HepG2 (cell line): ENCODE measurements around the gene TP73. TPM values are rescaled to one million over a fixed set of nuclear protein-coding genes. Genes with fewer than 3 reads are reported as not detected.

Source experiments
- DPF2 ChIP-seq: sonication (generic); formaldehyde crosslinking; IDR thresholded peaks from 2 replicates; pipeline ENCODE4 v1.4.0; 2020; ENCODE audit warnings: mild to moderate bottlenecking, low read depth, missing genetic modification reagents, borderline replicate concordance
- ERF ChIP-seq: IDR thresholded peaks from 2 replicates; pipeline ENCODE4 v1.6.1; 2018; ENCODE audit warnings: missing biosample characterization, missing genetic modification reagents
- FOXJ3 ChIP-seq: sonication (generic); formaldehyde crosslinking; IDR thresholded peaks from 2 replicates; pipeline ENCODE4 v1.4.0; 2020; ENCODE audit warnings: missing genetic modification reagents, mild to moderate bottlenecking, borderline replicate concordance
- JUND ChIP-seq: sonication (generic); formaldehyde crosslinking; IDR thresholded peaks from 2 replicates; pipeline ENCODE4 v1.8.0; 2022; ENCODE audit warnings: mild to moderate bottlenecking, missing genetic modification reagents
- MIXL1 ChIP-seq: IDR thresholded peaks from 2 replicates; pipeline ENCODE4 v1.6.1; 2016
- NCOA5 ChIP-seq: sonication (generic); formaldehyde crosslinking; IDR thresholded peaks from 2 replicates; pipeline ENCODE4 v1.4.0; 2020; ENCODE audit warnings: missing genetic modification reagents
- NFKB2 ChIP-seq: sonication (generic); formaldehyde crosslinking; IDR thresholded peaks from 2 replicates; pipeline ENCODE4 v1.4.0; 2020; ENCODE audit warnings: missing genetic modification reagents, borderline replicate concordance
- NR1H2 ChIP-seq: sonication (generic); formaldehyde crosslinking; IDR thresholded peaks from 2 replicates; pipeline ENCODE4 v1.8.1; 2022; ENCODE audit warnings: low read depth, missing genetic modification reagents, borderline replicate concordance
- RXRA ChIP-seq: sonication (generic); formaldehyde crosslinking; IDR thresholded peaks from 2 replicates; pipeline ENCODE4 v1.5.1; 2020; ENCODE audit warnings: missing genetic modification reagents
- STAG1 ChIP-seq: sonication (generic); formaldehyde crosslinking; IDR thresholded peaks from 2 replicates; pipeline ENCODE4 v1.4.0; 2020; ENCODE audit warnings: missing genetic modification reagents
- TSC22D2 ChIP-seq: sonication (generic); formaldehyde crosslinking; IDR thresholded peaks from 2 replicates; pipeline ENCODE4 v1.5.1; 2020; ENCODE audit warnings: missing genetic modification reagents, mild to moderate bottlenecking, borderline replicate concordance
- ZKSCAN5 ChIP-seq: sonication (generic); formaldehyde crosslinking; IDR thresholded peaks from 2 replicates; pipeline ENCODE4 v1.5.1; 2020; ENCODE audit warnings: mild to moderate bottlenecking, missing genetic modification reagents
- ZNF136 ChIP-seq: sonication (generic); formaldehyde crosslinking; IDR thresholded peaks from 2 replicates; pipeline ENCODE4 v1.8.1; 2022; ENCODE audit warnings: low read depth, mild to moderate bottlenecking, moderate library complexity, missing genetic modification reagents
- ZNF337 ChIP-seq: sonication (generic); formaldehyde crosslinking; IDR thresholded peaks from 2 replicates; pipeline ENCODE4 v1.5.1; 2020; ENCODE audit warnings: missing genetic modification reagents, low read depth, mild to moderate bottlenecking, borderline replicate concordance
- ZNF460 ChIP-seq: sonication (generic); formaldehyde crosslinking; IDR thresholded peaks from 2 replicates; pipeline ENCODE4 v1.5.1; 2020; ENCODE audit warnings: missing genetic modification reagents, mild to moderate bottlenecking, borderline replicate concordance
- ZNF746 ChIP-seq: sonication (generic); formaldehyde crosslinking; IDR thresholded peaks from 2 replicates; pipeline ENCODE4 v1.8.0; 2022; ENCODE audit warnings: mild to moderate bottlenecking, missing genetic modification reagents
- ZNF878 ChIP-seq: sonication (generic); formaldehyde crosslinking; IDR thresholded peaks from 2 replicates; pipeline ENCODE4 v1.8.1; 2023; ENCODE audit warnings: mild to moderate bottlenecking, missing genetic modification reagents, moderate library complexity
- polyA plus RNA-seq, 8 experiments: library from polyadenylated mRNA; depleted of rRNA in 3 of 8; stranded (reverse) in 7 of 8; unstranded in 1 of 8; fragments of >200 nt; fragmentation: Illumina TruSeq in 4 of 8; extraction: Trizol in 4 of 8; gene quantifications; 2 replicates each; pipeline versions ENCODE4 v1.2.1 to v1.2.3, GENCODE V29; 2011 to 2016; ENCODE audit warnings: low read depth in 4 of 8, missing spikeins in 1 of 8, mixed read lengths in 1 of 8; ENCODE audit not compliant: insufficient read depth in 1 of 8
- total RNA-seq, 5 experiments: library from RNA; depleted of rRNA; stranded (reverse); fragments of >200 nt; fragmentation: Illumina TruSeq; extraction: Trizol; gene quantifications; 2 replicates each; pipeline ENCODE4 v1.2.3, GENCODE V29; 2016; ENCODE audit warnings: low read depth in 1 of 5
- TF ChIP-seq, protein P1 (sequence below): IDR thresholded peaks from 2 replicates; pipeline ENCODE4 v1.6.1; 2016; ENCODE audit warnings: mild to moderate bottlenecking
- TF ChIP-seq, protein P2 (sequence below): sonication (generic); formaldehyde crosslinking; IDR thresholded peaks from 2 replicates; pipeline ENCODE4 v1.5.1; 2020; ENCODE audit warnings: mild to moderate bottlenecking, missing genetic modification reagents, borderline replicate concordance
- TF ChIP-seq, protein P3 (sequence below): sonication (generic); formaldehyde crosslinking; IDR thresholded peaks from 2 replicates; pipeline ENCODE4 v1.5.0; 2020; ENCODE audit warnings: missing genetic modification reagents
- TF ChIP-seq, protein P4 (sequence below): sonication (generic); formaldehyde crosslinking; IDR thresholded peaks from 2 replicates; pipeline ENCODE4 v1.5.0; 2020; ENCODE audit warnings: missing genetic modification reagents, mild to moderate bottlenecking, borderline replicate concordance
- TF ChIP-seq, protein P5 (sequence below): sonication (generic); formaldehyde crosslinking; IDR thresholded peaks from 2 replicates; pipeline ENCODE4 v1.5.1; 2020; ENCODE audit warnings: missing genetic modification reagents, mild to moderate bottlenecking, borderline replicate concordance

TP73 gene
- total and polyA plus RNA-seq, 2 of the 13 experiments (the other 11 are each of a cell fraction or from before 2014, with no cell fraction given): 0.49 to 1.1 TPM

DNA sequence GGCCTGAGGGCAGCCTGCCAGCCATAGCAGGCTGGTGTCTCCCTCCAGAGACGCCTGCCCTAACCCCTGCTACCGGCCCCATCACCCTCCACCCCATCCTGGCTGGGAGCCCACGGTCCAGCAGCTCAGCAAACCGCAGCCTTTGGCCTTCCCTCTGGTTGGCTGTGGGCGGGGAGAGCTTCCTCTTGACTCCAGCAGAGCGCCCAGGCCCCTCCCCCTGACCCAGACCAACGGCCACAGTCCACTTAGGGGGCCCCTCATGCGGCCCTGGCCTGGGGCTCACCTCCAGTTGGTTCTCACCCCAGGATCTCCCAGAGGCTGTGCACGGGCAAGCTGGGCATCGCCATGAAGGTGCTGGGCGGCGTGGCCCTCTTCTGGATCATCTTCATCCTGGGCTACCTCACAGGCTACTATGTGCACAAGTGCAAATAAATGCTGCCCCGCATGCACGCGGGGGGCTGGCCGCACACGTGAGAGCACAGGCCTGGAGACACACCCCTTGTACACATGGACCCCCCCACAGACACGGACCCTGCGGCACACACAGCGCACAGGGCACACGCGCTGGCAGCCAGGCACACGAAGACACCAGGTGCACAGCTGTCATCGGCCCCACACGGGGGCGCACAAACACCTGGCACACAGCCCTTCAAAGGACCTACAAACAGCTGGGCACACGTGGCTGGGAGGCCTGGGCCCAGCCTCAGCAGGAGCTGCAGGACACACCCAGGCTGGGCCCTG lies 123.3 kb downstream of the TP73 start (continued):
- TF ChIP-seq DPF2 (0 out of 2 replicates have a peak, but pooled peaks have one; percentile 15), ZKSCAN5 (peak; percentile 80), TSC22D2 (CRISPR knock-in tag) (no peak), NR1H2 (CRISPR knock-in tag) (peak; percentile 18; the same call in 1 of the 2 replicates), ZNF337 (CRISPR knock-in tag) (no peak), FOXJ3 (CRISPR knock-in tag) (peak; percentile 70; the same call in 1 of the 2 replicates), ZNF746 (CRISPR knock-in tag) (peak; percentile 63; the same call in 1 of the 2 replicates), RXRA (CRISPR knock-in tag) (peak; percentile 78), MIXL1 (peak; percentile 66; the same call in 1 of the 2 replicates), ZNF136 (CRISPR knock-in tag) (no peak), JUND (CRISPR knock-in tag) (no peak; the same call in none of the 2 replicates), NCOA5 (CRISPR knock-in tag) (peak; percentile 21; the same call in 1 of the 2 replicates), ZNF878 (CRISPR knock-in tag) (0 out of 2 replicates have a peak, but pooled peaks have one; percentile 38), STAG1 (CRISPR knock-in tag) (peak; percentile 53), NFKB2 (CRISPR knock-in tag) (peak; percentile 73; the same call in 1 of the 2 replicates), ZNF460 (CRISPR knock-in tag) (peak; percentile 83; the same call in 1 of the 2 replicates), ERF (peak; percentile 49; the same call in 1 of the 2 replicates)
- TF ChIP-seq, protein P1, sequence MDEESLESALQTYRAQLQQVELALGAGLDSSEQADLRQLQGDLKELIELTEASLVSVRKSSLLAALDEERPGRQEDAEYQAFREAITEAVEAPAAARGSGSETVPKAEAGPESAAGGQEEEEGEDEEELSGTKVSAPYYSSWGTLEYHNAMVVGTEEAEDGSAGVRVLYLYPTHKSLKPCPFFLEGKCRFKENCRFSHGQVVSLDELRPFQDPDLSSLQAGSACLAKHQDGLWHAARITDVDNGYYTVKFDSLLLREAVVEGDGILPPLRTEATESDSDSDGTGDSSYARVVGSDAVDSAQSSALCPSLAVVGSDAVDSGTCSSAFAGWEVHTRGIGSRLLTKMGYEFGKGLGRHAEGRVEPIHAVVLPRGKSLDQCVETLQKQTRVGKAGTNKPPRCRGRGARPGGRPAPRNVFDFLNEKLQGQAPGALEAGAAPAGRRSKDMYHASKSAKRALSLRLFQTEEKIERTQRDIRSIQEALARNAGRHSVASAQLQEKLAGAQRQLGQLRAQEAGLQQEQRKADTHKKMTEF (CRISPR knock-in tag): peak; percentile 72
- TF ChIP-seq, protein P2, sequence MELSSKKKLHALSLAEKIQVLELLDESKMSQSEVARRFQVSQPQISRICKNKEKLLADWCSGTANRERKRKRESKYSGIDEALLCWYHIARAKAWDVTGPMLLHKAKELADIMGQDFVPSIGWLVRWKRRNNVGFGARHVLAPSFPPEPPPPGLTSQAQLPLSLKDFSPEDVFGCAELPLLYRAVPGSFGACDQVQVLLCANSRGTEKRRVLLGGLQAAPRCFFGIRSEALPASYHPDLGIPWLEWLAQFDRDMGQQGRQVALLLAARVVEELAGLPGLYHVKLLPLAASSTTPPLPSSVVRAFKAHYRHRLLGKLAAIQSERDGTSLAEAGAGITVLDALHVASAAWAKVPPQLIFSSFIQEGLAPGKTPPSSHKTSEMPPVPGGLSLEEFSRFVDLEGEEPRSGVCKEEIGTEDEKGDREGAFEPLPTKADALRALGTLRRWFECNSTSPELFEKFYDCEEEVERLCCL (CRISPR knock-in tag): no peak
- TF ChIP-seq, protein P3, sequence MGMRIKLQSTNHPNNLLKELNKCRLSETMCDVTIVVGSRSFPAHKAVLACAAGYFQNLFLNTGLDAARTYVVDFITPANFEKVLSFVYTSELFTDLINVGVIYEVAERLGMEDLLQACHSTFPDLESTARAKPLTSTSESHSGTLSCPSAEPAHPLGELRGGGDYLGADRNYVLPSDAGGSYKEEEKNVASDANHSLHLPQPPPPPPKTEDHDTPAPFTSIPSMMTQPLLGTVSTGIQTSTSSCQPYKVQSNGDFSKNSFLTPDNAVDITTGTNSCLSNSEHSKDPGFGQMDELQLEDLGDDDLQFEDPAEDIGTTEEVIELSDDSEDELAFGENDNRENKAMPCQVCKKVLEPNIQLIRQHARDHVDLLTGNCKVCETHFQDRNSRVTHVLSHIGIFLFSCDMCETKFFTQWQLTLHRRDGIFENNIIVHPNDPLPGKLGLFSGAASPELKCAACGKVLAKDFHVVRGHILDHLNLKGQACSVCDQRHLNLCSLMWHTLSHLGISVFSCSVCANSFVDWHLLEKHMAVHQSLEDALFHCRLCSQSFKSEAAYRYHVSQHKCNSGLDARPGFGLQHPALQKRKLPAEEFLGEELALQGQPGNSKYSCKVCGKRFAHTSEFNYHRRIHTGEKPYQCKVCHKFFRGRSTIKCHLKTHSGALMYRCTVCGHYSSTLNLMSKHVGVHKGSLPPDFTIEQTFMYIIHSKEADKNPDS (CRISPR knock-in tag): 0 out of 2 replicates have a peak, but pooled peaks have one; percentile 37
- TF ChIP-seq, protein P4, sequence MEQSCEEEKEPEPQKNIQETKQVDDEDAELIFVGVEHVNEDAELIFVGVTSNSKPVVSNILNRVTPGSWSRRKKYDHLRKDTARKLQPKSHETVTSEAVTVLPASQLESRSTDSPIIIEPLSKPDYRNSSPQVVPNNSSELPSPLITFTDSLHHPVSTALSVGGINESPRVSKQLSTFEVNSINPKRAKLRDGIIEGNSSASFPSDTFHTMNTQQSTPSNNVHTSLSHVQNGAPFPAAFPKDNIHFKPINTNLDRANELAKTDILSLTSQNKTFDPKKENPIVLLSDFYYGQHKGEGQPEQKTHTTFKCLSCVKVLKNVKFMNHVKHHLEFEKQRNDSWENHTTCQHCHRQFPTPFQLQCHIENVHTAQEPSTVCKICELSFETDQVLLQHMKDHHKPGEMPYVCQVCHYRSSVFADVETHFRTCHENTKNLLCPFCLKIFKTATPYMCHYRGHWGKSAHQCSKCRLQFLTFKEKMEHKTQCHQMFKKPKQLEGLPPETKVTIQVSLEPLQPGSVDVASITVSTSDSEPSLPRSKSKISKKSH (CRISPR knock-in tag): no peak; the same call in 1 of the 2 replicates
- TF ChIP-seq, protein P5, sequence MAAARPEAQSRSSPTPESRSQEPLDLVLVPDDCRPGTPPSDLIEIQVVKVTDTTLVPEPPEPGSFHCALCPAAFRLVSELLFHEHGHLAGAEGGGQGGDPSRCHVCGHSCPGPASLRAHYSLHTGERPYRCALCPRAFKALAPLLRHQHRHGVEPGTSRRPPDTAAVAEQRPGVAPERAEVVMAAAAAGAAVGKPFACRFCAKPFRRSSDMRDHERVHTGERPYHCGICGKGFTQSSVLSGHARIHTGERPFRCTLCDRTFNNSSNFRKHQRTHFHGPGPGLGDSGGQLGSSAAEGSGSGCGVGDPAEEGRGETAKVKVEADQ (CRISPR knock-in tag): no peak; the same call in 1 of the 2 replicates
